Astrocyte (in vitro differentiated cells and primary cell): ENCODE data around the gene ZBTB2.

Experiments used
- CTCF ChIP-seq: IDR thresholded peaks from 2 replicates; pipeline ENCODE4 v1.5.1; 2011; ENCODE audit warnings: low read depth, mild to moderate bottlenecking, inconsistent platforms, low read length, moderate library complexity; ENCODE audit not compliant: insufficient read depth
- EZH2 ChIP-seq: IDR thresholded peaks from 2 replicates; pipeline ENCODE4 v1.6.1; 2012; ENCODE audit warnings: mild to moderate bottlenecking, low read length, inconsistent platforms; ENCODE audit not compliant: insufficient read depth

- TF ChIP-seq EZH2 = no peak
- no peak for TF ChIP-seq CTCF
Observed at GRCh38 chr6:151409260-151409659, 17.9 kb upstream of the ZBTB2 start.
